Activated CD4-positive, alpha-beta T cell treated with anti-CD3 and anti-CD28 coated beads, Interleukin-10, Interleukin-2, amounts not matched to agents 100 ng/mL and 50 ng/mL, durations not matched to agents 16 hours and 8 hours (primary cell): ENCODE results near the gene FAM227A.
"Not testable (repeated sequence)": the region's sequence is repeated elsewhere in the genome, so short reads cannot be mapped to it uniquely, and the experiment has no call there.

Source experiments
- DNase-seq: peaks from one replicate; pipeline ENCODE4 v3.0.0-alpha.2; 2020

FAM227A gene

DNA sequence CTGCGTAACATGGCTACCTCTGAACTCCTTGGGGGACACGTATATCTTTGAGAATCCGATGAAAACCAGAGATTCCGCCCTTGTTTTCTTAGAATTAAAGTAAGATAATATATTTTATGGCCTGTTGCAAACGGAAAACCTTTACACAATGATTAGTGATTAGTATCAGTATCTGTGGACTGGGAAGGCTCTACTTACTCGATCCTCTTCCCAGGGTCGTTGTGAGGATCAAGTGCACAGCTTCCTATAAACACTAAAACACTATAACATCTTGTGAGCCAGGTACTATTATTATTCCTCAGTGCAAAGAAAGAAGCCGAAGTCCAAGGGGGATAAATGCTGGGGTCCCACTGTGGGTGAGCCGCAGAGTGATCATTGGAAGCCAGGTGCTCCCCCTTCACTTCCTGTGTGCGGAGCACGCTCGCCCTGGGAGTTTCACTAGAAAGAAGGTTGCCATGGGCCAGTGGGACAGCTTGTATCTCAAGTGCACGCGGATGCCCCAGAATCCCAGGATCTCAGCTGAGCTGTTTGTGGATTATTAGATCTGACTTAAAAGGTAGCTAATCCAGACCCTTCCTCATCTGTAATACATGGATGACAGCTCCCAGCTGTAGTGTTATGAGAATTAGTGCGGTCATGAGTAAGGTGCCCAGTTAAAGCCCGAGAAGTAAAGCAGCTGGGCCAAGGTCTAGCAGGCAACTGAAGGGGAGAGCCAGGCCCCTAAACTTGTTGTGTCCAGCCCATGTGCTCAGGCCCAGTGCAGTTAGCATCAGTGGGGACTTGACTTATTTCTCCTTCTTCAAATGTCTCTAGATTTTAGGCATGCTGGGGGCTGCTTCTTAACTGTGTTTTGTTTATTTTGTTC is 1.1 kb upstream of the FAM227A start:
- DNase-seq, result peak; percentile 63

DNA sequence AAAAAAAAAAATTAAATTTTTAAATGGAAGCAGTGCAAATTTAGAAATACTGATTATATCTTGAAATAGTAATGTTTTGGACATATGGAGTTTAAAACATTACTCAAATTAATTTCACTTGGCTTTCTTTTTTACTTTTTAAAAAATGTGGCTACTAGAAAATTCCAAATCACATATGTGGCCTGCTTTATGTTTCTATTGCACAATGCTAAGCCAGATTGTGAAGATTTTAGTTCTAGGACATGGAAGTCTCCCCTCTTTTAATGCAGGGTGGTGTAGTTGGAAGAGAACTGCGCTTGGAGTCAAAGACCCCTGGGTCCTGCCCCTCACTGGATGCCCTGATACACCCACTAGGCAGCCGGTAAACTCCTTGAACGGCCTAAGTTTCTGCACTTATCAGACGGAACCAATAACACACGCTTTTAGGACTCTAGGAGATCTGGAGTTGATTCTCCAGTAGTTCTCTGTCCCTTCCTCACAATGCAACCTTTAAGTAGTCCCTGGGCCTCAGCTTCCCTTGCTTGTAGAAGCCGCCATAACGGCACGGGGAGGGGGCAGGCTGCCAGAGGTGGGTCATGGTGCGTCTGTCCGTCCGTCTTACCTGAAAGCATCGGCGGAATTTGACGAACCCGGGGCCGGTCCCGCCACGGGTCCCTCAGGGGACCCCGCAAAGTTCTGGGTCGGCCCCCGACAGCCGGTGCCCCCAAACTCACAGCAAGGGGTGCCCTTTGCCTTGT is 505 bp downstream of the FAM227A start:
- no peak for DNase-seq

DNA sequence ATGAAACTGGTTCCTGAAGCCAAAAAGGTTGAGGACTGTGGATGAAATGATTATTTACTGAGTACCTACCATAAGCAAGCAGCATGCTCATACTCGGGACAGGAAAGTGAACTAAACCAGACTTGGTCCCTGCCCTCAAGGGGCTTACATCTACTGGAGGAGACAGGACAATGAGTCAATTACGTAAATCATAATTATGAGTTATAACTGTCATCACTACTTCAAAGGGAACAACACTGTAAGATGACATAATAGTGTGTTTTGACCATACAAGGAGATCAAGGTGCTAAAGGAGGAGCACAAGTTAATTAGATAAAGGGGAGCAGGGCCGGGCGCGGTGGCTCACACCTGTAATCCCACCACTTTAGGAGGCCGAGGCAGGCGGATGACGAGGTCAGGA is 2.5 kb downstream of the FAM227A start:
- no peak for DNase-seq

DNA sequence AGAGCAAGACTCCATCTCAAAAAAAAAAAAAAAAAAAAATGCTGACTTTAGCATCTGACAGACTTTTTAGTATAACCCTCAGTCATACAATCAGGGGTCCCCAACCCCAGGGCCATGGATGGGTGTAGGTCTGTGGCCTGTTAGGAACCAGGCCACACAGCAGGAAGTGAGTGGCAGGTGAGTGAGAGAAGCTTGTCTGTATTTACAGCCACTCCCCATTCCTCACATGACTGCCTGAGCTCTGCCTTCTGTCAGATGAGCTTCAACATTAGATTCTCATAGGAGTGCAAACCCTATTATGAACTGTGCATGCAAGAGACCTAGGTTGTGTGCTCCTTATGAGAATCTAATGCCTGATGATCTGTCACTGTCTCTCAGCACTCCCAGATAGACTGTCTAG is 3.3 kb downstream of the FAM227A start:
- no peak for DNase-seq

DNA sequence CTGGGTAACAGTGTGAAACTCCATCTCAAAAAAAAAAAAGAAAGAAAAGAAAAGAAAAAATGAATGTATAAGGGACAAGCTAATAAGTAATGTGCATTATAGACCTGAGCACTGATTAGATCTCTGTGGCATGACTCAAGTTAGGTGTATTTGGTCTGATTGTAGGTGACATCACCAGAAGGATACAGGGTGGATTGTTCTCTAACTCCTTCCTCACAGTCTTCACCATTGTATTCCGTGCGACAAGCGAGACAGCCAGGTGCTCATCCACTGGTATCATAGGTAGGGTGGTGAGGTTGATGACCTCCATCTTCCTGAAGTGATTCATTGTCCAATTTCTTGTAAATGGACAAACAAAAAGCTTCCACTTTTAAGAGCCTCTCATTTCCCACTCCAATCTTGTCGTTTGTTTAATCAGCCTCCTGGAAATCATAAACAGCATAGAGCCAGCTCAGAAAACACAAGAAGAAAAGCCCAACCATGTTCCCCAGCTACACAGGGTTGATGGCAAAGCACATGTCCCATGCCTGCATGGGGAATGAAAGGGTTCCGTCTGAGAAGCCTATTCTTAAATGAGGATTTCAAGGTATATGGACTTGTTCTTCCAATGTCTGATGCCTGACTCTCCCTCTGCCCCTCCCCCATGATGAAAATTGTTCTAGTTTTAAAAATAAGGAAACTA is 6.2 kb downstream of the FAM227A start:
- no peak for DNase-seq

DNA sequence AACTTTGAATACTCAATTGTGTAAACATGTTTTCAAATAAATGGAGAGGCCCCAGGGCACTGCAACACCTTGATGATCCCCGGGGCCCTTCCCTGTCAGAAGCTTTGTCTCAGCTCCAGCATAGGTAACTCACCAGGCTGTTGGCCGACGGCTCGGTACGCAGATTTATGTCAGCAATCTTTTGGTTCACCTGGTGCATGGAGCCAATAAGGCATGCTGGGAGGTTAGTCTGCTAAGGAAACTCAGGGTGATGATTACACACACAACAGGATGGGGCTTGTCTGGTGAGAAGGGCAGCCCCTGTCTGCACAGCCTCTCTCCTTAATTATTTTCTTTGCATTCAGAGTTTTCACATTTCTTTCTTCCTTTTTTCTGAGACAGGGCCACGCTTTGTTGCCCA is 10.8 kb downstream of the FAM227A start:
- no peak for DNase-seq

DNA sequence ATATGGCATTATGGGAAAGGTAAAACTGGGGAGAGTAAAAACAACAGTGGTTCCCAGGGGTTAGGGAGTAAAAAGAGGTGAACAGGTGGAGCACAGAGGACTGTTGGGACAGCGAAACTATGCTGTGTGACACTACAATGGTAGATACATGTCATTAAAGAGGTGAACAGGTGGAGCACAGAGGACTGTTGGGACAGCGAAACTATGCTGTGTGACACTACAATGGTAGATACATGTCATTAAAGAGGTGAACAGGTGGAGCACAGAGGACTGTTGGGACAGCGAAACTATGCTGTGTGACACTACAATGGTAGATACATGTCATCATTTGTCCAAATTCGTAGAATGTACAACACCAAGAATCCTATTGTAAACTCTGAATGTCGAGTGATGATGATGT is 11.9 kb downstream of the FAM227A start:
- not testable (repeated sequence) for DNase-seq

DNA sequence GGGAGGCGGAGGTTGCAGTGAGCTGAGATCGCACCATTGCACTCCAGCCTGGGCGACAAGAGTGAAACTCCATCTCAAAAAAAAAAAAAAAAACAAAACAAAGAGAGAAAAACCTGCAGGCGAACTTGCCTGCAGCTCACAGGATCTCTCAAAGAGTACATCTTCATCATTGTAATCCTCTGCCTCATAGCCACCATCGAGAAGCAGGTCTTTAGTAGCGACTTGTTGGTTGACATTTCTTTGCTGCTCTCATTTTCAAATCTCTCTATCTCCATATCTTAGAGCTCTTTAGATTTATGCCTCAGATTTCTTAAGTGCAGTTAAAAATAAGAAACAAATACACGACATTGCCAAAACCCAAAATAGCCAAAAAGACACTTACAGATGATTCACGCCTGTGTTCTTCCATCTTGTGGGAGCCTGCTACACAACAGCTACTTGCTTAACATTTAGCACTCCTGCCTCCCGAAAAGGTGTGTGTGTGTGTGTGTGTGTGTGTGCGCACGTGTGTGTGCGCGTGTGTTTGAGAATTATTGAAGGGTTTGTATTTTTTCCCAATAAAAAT is 14.6 kb downstream of the FAM227A start:
- no peak for DNase-seq

DNA sequence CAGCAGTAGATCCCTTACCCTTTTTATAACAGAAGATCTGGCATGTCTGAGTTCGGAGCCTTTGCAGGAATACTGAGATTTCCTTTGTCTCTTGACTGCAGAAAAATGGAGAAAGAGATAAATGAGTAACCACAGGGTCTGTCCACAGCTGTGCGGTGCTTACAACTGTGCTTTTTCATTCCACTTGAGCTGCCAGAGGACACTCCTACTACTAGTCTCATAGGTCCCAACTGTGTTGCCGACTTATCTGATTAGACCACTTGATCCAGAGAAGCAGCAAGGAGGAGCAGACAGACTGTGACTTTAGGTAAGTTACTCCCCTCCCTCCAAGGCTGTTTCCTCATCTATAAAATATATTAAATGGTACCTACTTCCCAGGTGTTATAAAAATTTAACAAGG is 17.5 kb downstream of the FAM227A start:
- DNase-seq, result no peak

DNA sequence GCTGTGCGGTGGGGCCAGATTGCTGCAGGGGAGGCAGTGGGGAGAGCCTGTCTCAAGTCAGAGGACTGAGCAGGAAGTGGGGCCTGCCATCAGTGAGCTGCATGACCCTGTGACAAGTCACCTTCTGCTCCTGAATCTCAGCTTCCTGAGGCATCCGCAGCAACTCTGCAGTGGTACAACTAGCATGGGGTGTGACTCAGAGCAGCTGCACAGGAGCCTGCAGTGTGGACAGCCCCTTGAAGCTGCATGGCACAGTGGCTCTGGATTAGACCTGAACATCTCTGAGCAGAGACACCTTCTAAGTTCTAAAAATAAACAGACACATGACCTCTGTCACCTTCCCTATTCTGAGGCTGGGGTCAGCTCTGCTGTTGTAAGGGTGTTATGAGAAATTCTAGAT is 18.0 kb downstream of the FAM227A start:
- no peak for DNase-seq

DNA sequence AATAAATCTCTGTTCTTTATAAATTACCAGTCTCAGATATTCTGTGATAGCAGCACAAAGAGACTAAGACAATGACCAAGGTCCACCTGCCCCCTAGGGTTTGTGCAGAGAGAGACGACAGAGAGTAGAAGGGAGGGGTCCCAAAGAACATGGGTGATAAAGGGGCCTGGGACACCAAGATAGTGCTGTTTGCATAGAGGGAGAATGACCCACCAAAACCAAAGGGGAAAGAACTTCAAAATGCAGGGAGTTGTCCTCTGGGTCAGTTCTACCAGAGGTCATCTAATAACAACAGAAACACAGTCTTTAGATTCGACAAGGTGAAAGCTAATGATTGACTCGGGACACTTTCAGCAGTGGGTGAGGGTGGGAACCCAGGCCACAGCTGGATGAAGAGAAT is 23.7 kb downstream of the FAM227A start:
- no peak for DNase-seq

DNA sequence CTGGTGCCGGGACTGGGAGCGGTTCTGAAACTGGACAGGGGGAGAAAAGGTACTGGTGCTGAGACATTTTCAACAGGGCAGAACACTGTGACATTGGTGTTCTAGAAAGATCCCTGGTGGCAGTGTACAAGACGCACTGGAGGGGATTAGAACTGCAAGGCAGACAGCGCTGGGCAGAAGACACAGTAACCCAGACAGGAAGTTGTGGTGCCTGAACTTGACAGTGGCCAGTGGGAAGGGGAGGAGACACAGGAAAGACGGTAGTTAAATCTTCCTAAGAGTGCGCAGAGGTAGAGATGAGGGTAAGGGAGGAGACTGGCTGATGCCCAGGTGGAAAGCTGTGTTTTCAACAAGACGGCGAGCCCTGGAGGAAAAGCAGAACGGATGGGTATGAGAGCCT is 24.5 kb downstream of the FAM227A start:
- DNase-seq, result peak; percentile 23

DNA sequence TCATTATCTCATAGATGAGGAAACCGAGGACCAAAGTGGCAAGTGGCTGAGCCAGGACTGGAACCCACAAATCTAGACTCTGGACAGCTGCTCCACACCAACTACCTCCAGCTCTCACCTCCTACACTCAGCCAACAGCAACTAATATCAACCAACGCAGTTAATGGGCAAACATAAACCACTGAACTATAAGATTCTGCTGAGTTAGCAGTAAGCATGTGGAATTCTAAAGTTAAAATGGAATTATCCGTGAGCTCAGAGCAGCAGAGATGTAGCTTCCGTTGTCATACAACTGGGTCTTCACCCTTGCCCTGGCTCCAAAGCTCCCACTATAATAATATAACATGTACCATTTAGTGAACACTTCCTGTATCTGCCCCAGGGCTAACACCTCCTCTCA is 27.1 kb downstream of the FAM227A start:
- no peak for DNase-seq

DNA sequence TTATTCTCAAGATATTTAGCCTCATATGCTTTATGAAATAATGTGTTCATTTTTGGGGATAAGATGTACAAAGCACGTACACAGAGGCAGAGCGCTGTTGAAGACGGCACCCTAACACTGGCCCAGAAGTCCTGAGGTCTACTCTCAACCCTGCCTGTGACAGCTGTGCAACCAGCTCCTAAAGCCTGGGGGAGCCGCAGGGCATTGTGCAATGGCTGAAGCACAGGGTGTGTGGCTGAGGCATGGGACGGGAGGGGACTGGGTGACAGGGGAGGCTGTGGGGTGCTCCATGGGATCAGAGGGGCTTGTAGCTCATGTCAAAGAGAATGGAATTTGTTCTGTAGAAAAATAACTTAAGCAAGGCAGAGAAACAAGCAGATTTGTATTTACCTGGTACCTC is 27.7 kb downstream of the FAM227A start:
- no peak for DNase-seq

DNA sequence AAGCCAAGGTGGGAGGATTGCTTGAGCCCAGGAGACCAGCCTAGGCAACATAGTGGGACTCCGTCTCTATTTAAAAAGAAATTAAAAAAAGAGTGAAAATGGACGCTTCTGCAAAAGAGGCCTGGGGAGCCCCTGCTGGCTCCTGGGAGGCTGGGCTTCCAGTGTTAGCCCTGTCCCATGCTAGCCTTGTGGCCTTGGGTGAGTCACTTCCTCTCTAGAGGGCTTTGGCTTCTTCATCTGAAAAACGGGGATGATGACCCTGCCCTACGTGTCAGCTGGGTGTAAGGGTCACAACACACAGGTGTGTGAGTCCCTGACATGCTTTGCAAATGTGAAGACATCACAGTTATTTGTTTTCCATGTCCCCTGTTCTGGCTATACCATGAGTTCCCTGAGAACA is 32.8 kb downstream of the FAM227A start:
- DNase-seq, result no peak

DNA sequence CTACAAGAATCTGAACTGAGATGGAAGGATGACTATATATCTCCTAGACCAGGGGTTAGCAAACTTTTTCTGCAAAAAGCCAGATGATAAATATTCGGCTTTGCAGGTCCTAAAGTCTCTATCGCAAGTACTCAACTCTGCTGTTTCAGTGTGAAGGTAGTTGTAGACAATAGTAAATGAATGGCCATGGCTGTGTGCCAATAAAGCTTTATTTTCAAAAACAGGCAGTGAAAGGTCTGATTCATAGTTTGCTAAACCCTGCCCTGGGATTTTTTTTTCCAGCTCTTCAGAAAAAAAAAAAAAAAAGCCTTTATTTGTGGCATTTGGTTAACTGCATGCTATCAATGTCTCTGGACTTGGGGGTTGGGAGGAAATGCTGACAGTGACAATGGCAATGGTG is 37.5 kb downstream of the FAM227A start:
- no peak for DNase-seq

DNA sequence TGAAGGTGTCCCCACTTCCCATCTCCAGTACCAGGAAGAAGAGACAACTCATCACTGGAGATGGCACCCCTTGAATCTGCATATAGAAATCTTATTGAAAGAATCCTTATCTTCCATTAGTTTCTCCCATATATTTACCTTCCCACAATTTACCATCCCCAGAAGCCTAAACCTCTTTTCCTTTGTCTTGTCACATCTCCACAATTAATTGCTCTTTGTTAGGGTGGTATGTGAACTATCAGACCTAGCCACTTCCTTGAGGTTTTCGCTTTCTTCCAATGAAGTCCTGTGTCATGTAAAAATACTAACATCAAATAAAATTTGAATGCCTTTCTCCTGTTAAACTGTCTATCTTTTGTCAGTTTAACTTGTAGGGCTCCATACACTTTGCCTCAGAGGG is 37.9 kb downstream of the FAM227A start:
- no peak for DNase-seq

DNA sequence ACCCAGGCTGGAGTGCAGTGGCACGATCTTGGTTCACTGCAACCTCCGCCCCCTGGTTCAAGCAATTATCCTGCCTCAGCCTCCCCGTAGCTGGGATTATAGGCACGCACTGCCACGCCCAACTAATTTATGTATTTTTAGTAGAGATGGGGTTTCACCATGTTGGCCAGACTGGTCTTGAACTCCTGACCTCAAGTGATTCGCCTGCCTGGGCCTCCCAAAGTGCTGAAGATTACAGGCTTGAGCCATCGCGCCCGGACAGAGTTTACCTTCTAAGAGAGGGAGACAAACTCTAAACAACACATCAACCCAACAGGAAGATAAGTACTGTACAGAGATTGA is 41.2 kb downstream of the FAM227A start:
- not testable (repeated sequence) for DNase-seq

DNA sequence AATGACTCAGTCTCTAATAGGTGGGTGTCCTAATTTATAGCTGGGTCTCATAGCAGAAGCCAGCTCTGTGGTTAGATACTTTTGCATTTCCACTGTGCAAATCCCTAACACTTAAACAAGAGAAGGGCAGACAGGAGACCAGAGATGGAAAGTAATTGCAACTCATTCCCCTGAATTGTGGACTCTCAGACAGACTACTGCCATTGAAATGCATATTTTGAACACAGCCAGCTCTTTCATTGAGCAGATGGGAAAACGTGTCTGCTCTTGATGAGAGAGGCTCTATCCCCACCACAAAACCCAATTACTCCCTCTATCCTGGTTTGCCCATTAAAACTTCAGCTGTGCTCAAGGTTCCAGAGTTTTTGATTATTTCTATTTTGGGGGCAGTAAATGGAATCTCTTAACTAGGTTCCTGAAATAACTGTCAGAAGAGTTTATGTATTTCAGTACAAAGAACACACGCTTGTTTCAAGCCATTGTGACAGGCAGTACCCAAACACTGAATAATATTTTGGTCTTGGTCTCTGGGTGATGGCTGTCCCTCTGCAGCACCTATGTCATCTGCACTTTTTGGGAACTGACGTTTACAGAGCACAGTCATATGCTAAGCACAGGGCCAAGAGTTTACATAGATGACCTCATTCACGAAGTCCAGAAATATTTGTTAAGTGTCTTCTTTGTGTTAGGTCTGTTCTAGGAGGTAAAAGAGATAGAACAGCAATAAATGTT is 41.7 kb downstream of the FAM227A start:
- no peak for DNase-seq

DNA sequence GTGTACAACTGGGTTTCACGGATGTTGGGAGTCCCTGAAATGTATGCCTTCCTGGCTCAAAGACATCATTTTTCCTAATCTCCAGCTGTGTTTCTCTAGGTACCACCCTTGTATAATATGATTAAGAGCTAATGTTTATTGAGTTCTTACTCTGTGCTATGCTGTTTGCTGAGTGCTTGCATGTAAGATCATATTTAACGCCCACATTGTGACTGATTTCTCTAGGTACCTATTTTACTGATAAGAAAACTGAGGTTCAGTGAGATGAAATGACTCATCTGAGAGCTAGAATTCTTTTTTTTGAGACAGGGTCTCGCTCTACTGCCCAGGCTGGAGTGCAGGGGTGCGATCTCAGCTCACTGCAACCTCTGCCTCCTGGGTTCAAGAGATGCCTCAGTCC is 42.6 kb downstream of the FAM227A start:
- DNase-seq, result peak; percentile 28

DNA sequence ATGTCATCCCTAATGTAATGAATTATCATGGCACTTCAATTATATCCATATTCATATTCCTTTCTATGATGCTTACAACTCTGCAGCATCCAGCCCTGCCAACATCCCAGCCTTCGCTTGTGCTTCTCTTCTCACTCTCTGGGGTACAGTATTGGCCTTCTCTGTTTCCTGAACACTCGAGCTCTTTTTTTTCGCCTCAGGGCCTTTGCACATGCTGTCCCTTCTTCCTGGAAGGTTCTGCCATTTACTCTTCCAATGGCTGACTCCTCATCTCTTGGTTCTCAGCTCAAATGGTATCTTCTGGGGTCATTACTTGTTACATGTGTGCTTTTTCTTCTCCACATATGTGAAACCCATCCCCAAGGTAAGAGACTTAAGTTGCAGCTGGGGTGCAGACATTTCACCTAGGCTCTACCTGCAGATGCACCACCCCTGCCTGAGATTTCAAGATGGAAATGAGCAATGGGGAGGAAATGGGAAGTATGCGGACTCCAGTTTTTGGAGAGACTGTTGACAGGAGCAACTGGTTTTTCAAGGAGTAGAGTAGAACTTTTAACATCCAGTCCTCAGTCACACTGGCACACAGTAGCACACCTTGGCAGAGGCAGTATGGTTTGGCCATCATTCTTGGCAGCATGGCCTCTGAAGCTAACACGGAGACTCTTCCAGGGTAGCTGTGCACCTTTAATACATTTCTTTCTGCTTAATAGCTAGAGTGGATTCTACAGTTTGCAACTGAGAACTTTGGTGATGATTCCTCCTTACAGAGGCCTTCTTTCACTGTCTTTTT is 43.8 kb downstream of the FAM227A start:
- DNase-seq, result no peak

DNA sequence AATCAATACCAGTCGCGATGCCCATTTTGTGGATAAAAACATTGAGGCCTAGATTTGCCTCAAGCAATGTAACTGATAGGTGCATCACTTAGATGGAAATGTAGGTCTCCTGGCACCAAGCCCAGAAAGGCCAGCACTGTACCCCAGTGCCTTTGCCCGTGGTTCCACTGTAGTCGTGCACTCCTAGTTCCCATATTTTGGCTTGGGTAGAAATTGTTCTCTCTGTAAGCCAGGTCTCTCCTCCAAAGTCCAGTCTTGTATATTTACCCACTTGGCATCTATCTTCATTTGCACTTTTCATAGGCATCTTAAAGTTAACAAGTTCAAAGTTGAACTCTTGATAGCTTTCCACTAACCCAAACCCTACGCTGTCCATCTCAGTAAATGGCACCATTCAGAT is 44.6 kb downstream of the FAM227A start:
- DNase-seq, result no peak
